Sigmoid colon (tissue), 7 donors: ENCODE data around the gene MRPS12. TPM values are rescaled to one million over a fixed set of nuclear protein-coding genes. Genes with fewer than 3 reads are reported as not detected.

ENCODE experiments used
- DNase-seq: peaks from one replicate; pipeline ENCODE4 v3.0.0-alpha.2; 2019
- H3K27ac ChIP-seq, 4 donors: fragments of 200-600 bp; sonication (generic); one replicate each; pipeline ENCODE4 v1.5.1; 2016 to 2019; ENCODE audit warnings: mild to moderate bottlenecking in 1 of 4
- H3K27me3 ChIP-seq, 3 donors: fragments of 200-600 bp; sonication (generic); one replicate each; pipeline ENCODE4 v1.5.1; 2019; ENCODE audit warnings: mild to moderate bottlenecking in 1 of 3
- H3K36me3 ChIP-seq, 4 donors: fragments of 200-600 bp; sonication (generic); one replicate each; pipeline ENCODE4 v1.5.1; 2016 to 2019
- H3K4me1 ChIP-seq, 4 donors: fragments of 200-600 bp; sonication (generic); one replicate each; pipeline ENCODE4 v1.5.1; 2017 to 2019
- H3K4me3 ChIP-seq, 4 donors: fragments of 200-600 bp; sonication (generic); one replicate each; pipeline ENCODE4 v1.5.1; 2017 to 2019; ENCODE audit warnings: mild to moderate bottlenecking in 2 of 4, moderate library complexity in 1 of 4
- H3K9me3 ChIP-seq, 4 donors: fragments of 200-600 bp in 3 of 4; sonication (generic) in 3 of 4; one replicate each; pipeline versions ENCODE4 v1.5.1 to v1.6.1; 2013 to 2019
- EP300 ChIP-seq, 4 donors: sonication (generic); formaldehyde crosslinking; IDR thresholded peaks; one replicate each; pipeline ENCODE4 v1.6.1; 2017; ENCODE audit warnings: antibody characterized with exemption in 4 of 4
- POLR2A ChIP-seq, 2 donors: fragments of 450-650 bp; IDR thresholded peaks; one replicate each; pipeline ENCODE4 v1.6.1; 2016; ENCODE audit warnings: antibody characterized with exemption in 2 of 2, mild to moderate bottlenecking in 2 of 2, moderate library complexity in 2 of 2
- POLR2AphosphoS5 ChIP-seq, 4 donors: sonication (generic); formaldehyde crosslinking; IDR thresholded peaks; one replicate each; pipeline ENCODE4 v1.6.1; 2017; ENCODE audit warnings: antibody characterized with exemption in 4 of 4
- WGBS, 2 donors: extraction: QIAGEN DNeasy Blood & Tissue Kit; methylation state at CpG; one replicate each; pipeline ENCODE4 v1.1.7; 2013; 5-methylcytosine and 5-hydroxymethylcytosine counted together
- intact Hi-C: fragments of 100-400 bp; cut with DNase I; formaldehyde crosslinking; loops from one replicate; pipeline ENCODE4 v1.15.1; 2023
- polyA plus RNA-seq, 3 donors: library from polyadenylated mRNA; stranded (reverse); fragments of 200-250 nt; gene quantifications; one replicate each; pipeline ENCODE4 v1.2.3, GENCODE V29; 2013
- total RNA-seq, 4 donors: library from RNA; depleted of rRNA; stranded (reverse); fragments of >200 nt; gene quantifications; one replicate each; pipeline ENCODE4 v1.1.0, GENCODE V29; 2016
- TF ChIP-seq, protein P1 (sequence below), 4 experiments: fragments of 450-650 bp in 3 of 4; fragments of 200-600 bp in 1 of 4; IDR thresholded peaks; one replicate each; pipeline ENCODE4 v1.5.1; 2016 to 2019; ENCODE audit warnings: antibody characterized with exemption in 4 of 4, mild to moderate bottlenecking in 3 of 4, moderate library complexity in 2 of 4
- donor health status: healthy with polysubstance abuse.
- donor health status: Bipolar disorder and iron deficiency.
- donor health status: healthy.

The MRPS12 gene
- total and polyA plus RNA-seq, 7 donors: 25.0 to 74.4 (median 30.7) TPM

DNA sequence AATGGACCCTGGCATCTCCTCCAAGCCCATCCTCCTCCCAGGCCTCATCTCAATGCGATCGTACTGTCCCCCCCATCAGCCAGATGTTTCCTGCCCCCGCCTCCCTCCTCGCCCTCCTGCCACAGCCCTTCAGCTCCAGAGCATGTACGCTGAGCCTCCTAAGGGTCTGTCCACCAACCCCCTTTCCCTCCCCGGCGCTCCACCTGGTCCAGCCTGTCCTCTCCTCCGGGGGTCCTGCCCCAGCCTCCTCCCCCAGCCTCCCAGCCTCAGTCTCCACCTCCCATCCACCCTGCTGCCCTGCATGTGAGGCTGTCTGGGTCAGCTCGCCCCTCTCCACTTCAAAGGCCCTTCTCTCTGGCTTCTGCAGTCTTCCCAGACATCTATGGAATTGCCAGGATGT is 35.8 kb upstream of the MRPS12 start:
- peaks cover 0 to 24% (median 5%) of the 10 kb centered on the region in 4 donors for H3K36me3 ChIP-seq
- no peaks in the 10 kb centered on the region for H3K27me3 ChIP-seq
- no peak for TF ChIP-seq POLR2AphosphoS5 (IDR thresholded peaks at IDR 0.05)
- TF ChIP-seq POLR2A (IDR thresholded peaks at IDR 0.05): no peak
- TF ChIP-seq EP300 (IDR thresholded peaks at IDR 0.05): no peak
- TF ChIP-seq, protein P1, sequence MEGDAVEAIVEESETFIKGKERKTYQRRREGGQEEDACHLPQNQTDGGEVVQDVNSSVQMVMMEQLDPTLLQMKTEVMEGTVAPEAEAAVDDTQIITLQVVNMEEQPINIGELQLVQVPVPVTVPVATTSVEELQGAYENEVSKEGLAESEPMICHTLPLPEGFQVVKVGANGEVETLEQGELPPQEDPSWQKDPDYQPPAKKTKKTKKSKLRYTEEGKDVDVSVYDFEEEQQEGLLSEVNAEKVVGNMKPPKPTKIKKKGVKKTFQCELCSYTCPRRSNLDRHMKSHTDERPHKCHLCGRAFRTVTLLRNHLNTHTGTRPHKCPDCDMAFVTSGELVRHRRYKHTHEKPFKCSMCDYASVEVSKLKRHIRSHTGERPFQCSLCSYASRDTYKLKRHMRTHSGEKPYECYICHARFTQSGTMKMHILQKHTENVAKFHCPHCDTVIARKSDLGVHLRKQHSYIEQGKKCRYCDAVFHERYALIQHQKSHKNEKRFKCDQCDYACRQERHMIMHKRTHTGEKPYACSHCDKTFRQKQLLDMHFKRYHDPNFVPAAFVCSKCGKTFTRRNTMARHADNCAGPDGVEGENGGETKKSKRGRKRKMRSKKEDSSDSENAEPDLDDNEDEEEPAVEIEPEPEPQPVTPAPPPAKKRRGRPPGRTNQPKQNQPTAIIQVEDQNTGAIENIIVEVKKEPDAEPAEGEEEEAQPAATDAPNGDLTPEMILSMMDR (IDR thresholded peaks at IDR 0.05): no peak
- no peak overlapping the region for H3K27ac ChIP-seq
- peaks cover 0 to 44% (median 28%) of the 10 kb centered on the region in 4 donors for H3K4me1 ChIP-seq
- intact Hi-C loops: loop anchor here (5.0 kb wide), 1 partner anchor 248 kb away; the partner anchor contains the start of gene ACTN4
- H3K4me3 ChIP-seq: no peak overlapping the region
- H3K9me3 ChIP-seq: no peaks in the 10 kb centered on the region
- WGBS, 2 donors: 68 to 88% methylated on average over 9 of the region's 9 CpGs
- DNase-seq: no peak

DNA sequence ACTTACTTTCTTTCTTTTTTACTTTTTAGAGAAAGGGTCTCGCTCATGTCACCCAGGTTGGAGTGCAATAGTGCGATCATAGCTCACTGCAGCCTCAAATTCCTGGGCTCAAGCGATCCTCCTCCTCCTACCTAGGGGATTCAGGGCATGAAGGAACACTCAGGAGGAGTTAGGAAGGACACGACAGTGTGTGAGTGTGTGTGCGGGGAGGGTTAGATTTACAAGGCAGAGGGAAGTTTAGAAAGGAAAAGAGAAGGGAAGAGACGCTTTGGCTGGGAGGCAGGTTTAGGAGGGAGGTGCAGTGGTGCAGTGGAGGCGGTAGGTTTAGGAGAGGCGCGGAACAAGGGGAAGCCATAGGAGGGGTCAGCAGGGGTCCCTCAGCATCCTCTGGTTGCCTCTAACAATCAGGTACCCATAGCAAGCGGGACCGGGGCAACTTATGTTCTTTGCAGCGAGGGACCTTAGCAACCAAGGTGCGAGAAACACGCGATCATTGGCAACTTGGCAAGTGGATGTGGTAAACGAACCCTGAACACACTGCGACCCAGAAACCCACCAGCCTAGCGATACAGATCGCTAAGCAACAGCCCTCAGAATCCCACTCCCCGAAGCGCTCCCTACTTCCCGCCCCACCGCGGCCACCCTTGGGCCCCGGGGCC is 31.8 kb upstream of the MRPS12 start:
- WGBS, 2 donors: 8 to 10% methylated on average over 25 of the region's 25 CpGs
- Histone ChIP-seq H3K4me3 (peak overlapping the region; percentile 58 to 90 (median 66)), H3K9me3 (no peaks in the 10 kb centered on the region), H3K27ac (peak overlapping the region; percentile 85 to 95 (median 92)), H3K36me3 (no peaks in the 10 kb centered on the region), H3K4me1 (peaks cover 0 to 51% (median 37%) of the 10 kb centered on the region in 4 donors), H3K27me3 (no peaks in the 10 kb centered on the region)
- no peak for DNase-seq
- TF ChIP-seq POLR2A (IDR thresholded peaks at IDR 0.05) (no peak), POLR2AphosphoS5 (IDR thresholded peaks at IDR 0.05) (no peak), EP300 (IDR thresholded peaks at IDR 0.05) (no peak)
- TF ChIP-seq, protein P1 (IDR thresholded peaks at IDR 0.05): no peak
- intact Hi-C loops: loop anchor here (1.0 to 5.0 kb wide), 2 partner anchors 47 to 252 kb away; partner anchors contain the start of gene ACTN4

DNA sequence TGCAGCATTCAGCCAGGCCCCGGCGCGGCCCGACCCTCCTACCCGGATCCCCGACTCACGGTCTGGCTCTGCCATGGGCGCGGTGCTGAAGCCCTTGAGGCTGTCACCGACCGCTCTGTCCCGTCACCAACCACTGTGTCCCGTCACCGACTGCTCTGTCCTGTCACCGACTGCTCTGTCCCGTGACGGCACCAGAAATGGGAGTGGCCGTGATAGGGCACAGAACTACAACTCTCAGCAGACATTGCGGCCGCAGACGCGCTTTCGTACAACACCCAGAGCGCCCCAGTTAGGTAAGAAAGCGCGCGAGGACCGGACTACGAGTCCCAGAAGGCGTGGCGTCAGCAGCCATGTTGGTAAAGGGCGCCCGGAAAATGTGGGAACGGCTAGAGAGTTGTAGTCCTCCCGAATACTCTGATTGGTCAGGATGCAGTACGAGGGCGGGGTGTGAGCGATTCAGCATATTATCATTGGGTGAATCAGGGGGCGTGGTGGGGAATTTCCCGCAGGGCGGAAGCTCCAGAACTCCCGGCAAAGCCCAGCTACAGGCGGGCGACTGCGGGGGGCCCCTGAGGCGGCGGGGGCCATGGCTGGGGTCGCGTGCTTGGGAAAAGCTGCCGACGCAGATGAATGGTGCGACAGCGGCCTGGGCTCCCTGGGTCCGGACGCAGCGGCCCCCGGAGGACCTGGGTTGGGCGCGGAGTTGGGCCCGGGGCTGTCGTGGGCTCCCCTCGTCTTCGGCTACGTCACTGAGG is 31.1 kb upstream of the MRPS12 start, which contains the start of the genes NFKBIB and SIRT2:
NFKBIB (plus strand) TSS at position 523 of the 755 bp plus-strand sequence; CDS start at position 587, 64 bp downstream.
SIRT2 (minus strand) TSS at position 172 of the 755 bp plus-strand sequence; CDS start at position 75, 97 bp downstream.
- Histone ChIP-seq H3K27me3 (no peaks in the 10 kb centered on the region), H3K9me3 (no peaks in the 10 kb centered on the region), H3K27ac (peak within 1 kb of the TSS; percentile 90 to 95 (median 92)), H3K4me3 (peak within 1 kb of the TSS; percentile 58 to 90 (median 66)), H3K36me3 (peaks cover 0 to 4% (median 0%) of the 10 kb centered on the region in 4 donors), H3K4me1 (peaks cover 0 to 51% (median 37%) of the 10 kb centered on the region in 4 donors)
- intact Hi-C loops: loop anchor here (1.0 to 5.0 kb wide), 4 partner anchors 31 to 252 kb away; partner anchors contain the start of genes ACTN4, ECH1, MRPS12 and SARS2
- TF ChIP-seq EP300 (IDR thresholded peaks at IDR 0.05) (peak in 1 of 4 donors; percentile 63), POLR2A (IDR thresholded peaks at IDR 0.05) (peak; percentile 44 to 69), POLR2AphosphoS5 (IDR thresholded peaks at IDR 0.05) (peak; percentile 73 to 95 (median 77))
- TF ChIP-seq, protein P1 (IDR thresholded peaks at IDR 0.05): no peak
- DNase-seq: peak; percentile 100
- WGBS, 2 donors: 0% methylated on average over 64 of the region's 64 CpGs

DNA sequence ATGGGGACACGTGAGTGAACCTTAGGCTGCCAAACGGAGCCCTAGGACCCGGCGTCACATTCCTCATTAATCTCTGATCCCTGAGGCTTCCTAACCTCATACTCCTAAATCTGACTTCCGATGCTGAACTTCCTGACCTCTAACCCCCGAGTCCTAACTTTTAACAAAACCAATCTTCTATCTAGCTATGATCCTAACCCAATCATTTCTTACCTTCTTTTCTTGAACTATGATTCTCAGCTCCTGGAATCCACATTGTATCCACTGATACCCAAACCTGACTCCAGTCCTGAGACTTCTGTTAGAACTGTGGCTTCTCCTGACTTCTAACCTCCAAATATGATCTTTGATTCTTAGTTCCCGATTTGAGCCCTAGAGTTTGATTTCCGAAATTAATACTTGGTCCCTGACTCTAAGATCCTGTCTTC is 30.5 kb upstream of the MRPS12 start:
- no peak for DNase-seq
- WGBS, 2 donors: 1 to 3% methylated on average over 8 of the region's 8 CpGs
- TF ChIP-seq, protein P1 (IDR thresholded peaks at IDR 0.05): no peak
- TF ChIP-seq POLR2A (IDR thresholded peaks at IDR 0.05): no peak
- no peak for TF ChIP-seq EP300 (IDR thresholded peaks at IDR 0.05)
- no peak for TF ChIP-seq POLR2AphosphoS5 (IDR thresholded peaks at IDR 0.05)
- Histone ChIP-seq H3K4me3 (peak overlapping the region; percentile 58 to 90 (median 66)), H3K27ac (peak overlapping the region; percentile 90 to 95 (median 92)), H3K36me3 (peaks cover 0 to 10% (median 2%) of the 10 kb centered on the region in 4 donors), H3K27me3 (no peaks in the 10 kb centered on the region), H3K4me1 (peaks cover 0 to 46% (median 35%) of the 10 kb centered on the region in 4 donors), H3K9me3 (no peaks in the 10 kb centered on the region)
- intact Hi-C loops: loop anchor here (1.0 to 2.0 kb wide), 2 partner anchors 31 to 69 kb away; partner anchors contain the start of genes ECH1, MRPS12 and SARS2
